Measurements from ENCODE around the gene MPHOSPH9.

The MPHOSPH9 gene

DNA sequence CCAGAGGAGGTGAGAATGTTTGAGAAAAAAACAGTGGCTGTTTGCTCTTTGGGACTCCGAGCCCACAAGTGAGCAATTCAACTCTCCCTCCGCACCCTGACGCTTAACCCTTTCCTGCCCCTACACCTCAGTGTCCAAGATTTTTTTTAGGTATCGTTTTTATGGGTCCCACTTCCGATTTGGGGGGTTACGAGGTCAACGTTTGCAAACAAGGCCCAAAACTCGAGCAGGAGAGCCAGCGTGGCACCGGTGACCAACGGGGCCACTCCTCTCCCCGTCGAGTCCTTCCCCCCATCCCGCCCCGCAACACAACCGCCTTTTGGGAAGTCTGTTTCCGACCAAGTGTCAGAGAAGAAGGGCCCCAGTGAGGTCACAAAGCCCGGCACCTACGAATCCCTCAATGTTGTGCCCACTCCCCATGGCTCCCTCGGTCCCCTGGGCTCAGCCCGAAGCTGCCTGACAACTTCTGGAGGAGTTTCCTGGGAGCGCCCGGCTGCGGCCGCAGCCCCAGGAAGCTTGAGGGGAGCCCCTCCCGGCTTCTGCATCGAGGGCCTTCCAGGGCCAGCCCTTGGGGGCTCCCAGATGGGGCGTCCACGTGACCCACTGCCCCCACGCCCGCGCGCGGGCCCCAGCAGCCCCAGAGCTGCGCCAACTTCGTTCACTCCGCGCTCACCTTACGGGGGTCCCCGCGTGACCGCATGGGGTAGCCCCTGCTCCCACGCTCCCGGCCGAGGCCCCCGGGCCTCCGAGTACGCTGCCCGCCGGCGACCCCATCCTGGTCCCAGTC is 37.5 kb upstream of the MPHOSPH9 start:
- H3K4me3 ChIP-seq = peak overlapping the region; percentile 80
- TF ChIP-seq, protein P1, sequence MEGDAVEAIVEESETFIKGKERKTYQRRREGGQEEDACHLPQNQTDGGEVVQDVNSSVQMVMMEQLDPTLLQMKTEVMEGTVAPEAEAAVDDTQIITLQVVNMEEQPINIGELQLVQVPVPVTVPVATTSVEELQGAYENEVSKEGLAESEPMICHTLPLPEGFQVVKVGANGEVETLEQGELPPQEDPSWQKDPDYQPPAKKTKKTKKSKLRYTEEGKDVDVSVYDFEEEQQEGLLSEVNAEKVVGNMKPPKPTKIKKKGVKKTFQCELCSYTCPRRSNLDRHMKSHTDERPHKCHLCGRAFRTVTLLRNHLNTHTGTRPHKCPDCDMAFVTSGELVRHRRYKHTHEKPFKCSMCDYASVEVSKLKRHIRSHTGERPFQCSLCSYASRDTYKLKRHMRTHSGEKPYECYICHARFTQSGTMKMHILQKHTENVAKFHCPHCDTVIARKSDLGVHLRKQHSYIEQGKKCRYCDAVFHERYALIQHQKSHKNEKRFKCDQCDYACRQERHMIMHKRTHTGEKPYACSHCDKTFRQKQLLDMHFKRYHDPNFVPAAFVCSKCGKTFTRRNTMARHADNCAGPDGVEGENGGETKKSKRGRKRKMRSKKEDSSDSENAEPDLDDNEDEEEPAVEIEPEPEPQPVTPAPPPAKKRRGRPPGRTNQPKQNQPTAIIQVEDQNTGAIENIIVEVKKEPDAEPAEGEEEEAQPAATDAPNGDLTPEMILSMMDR (IDR thresholded peaks at IDR 0.05) = no peak
- peak overlapping the region; percentile 82 to 95 for H3K27ac ChIP-seq
- no peak for DNase-seq (ENCODE audit: low spot score)

DNA sequence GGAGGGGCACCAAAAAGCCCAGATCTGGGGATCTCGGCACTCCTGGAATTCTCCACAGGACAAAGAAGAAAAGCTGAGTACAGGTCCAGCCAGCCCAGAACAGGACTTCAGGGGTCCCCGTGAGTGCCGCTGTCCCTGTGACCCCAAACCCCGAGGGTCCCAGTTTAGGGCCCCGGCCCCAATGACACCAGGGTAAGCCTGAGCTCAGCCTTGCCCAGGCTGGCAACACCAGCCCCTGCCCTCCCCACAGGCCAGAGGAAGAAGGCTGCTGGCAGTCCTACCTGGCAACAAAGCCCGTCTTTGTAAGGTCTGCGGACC is 36.9 kb upstream of the MPHOSPH9 start:
- DNase-seq (ENCODE audit: low spot score) = no peak
- TF ChIP-seq, protein P1 (IDR thresholded peaks at IDR 0.05) = no peak
- Histone ChIP-seq H3K4me3 (peak overlapping the region; percentile 80), H3K27ac (peak overlapping the region; percentile 82 to 95)

DNA sequence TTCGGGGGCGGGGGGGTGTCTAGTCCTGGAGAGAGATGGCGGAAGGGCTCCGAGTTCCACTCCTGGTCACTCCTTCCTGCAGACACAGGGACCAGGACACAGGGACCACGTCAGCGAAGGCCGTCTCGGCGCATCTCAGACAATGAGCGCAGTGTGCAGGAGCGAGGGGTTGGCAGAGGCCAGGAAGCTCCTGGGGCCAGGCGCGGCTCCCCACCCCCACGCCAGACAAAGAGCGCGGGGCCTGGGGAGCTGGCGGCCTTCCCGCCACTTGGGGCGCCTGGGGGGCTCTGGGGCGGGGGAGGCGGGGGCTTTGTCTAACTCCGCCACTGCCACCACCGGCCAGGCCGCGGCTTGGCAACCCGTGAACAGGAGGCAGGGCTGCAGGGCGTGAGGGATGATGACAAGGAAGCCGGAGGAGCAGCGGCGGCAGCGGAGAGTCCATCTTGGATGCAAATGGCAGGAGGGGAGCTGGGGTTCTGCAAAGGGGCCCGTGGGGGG is 36.5 kb upstream of the MPHOSPH9 start:
- peak; percentile 86 for DNase-seq (ENCODE audit: low spot score)

DNA sequence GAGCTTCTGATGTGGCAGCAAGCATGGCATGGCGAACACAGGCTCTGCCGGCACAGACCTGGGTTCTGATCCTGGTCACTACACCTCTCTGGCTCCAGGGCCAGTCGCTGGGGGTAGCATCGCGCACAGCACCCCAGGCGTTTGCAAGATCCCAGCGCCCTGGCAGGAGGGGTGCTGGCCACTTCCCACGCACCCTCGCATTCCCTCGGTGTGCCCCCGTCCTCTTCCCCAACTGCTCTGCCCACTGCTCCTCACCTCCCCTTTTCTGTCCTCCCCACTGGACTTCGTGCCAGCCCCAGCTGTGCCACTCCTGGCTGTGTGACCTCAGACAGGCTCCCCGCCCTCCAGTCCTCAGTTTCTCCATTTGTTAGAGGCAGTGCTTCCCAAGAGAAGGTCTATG is 35.9 kb upstream of the MPHOSPH9 start:
- TF ChIP-seq, protein P1 (IDR thresholded peaks at IDR 0.05) = no peak
- H3K27ac ChIP-seq = peak overlapping the region; percentile 82 to 95
- no peak for DNase-seq (ENCODE audit: low spot score)
- H3K4me3 ChIP-seq = peak overlapping the region; percentile 80

More for the DNA sequence above, 36.5 kb upstream of the MPHOSPH9 start:
- TF ChIP-seq, protein P1 (IDR thresholded peaks at IDR 0.05) = no peak
- Histone ChIP-seq H3K4me3 (peak overlapping the region; percentile 80), H3K27ac (peak overlapping the region; percentile 82 to 95)

DNA sequence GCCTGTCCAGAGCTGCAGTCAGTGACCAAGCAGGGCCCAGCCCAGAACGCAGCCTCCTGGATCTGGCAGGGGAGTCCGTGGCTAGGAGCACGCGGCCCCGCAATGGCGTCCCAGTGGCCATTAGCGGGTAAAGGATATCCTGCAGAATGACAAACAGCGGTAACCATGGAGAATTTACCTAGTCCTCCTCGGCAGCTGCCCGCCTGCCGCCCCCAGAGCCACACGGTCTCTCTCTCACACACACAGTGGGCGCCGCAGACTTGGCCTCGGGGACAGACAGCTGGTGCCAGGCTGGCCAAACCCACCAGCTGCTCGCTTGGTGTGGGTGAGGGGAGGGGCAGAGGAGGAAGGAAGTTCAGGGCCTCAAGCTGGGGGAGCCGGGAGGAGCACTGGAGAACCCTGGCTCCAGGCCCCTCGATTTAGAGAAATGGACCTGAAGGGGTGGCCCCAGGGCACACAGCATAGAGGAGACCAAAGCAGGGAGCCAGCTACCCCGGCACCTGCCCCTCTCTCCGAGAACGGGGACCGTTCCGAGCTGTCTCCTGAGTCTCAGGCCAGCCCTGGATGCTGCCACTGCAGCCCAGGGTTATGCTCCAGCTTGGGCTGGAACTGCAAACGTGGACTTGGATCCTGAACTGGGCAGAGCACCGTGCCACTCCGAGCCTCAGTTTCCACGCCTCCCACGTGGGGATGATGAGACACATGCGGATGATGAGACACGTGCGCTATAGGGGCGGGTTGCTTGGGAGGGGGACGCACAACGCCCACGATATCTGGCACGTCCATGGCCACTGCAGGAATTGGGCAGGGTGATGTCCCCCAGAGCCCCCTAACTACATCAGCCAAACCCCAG is 35.3 kb upstream of the MPHOSPH9 start:
- peak overlapping the region; percentile 80 for H3K4me3 ChIP-seq
- no peak for DNase-seq (ENCODE audit: low spot score)
- peak overlapping the region in 1 of 2 donors; percentile 95 for H3K27ac ChIP-seq
- TF ChIP-seq, protein P1 (IDR thresholded peaks at IDR 0.05) = no peak

DNA sequence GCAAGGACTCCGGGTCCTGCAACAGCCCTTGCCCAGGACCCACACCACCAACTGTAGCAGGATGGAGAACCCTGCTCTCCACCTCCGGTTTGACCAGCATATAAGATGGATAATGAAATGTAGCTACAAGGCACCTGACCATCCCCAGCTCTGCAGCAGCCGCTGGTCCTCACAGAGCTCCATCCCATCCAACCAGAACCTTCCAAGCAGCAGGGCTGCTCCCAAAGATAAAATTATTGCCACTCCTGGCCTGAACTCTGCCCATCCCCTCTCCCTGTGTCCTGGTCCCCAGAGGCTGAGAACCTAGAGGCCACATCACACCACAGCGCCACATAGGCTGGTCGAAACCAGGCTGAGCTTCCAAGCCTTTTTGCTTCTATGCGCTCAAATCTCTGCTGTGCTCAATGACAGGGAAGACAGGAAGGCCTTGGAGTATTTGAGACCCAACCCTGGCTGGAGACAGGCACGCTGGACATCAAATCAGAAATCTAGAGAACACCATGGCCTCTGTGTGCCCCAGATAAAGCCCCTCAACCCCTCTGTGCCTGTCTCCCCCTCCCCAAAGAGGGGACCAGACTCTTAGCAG is 34.5 kb upstream of the MPHOSPH9 start:
- DNase-seq (ENCODE audit: low spot score) = no peak
- Histone ChIP-seq H3K4me3 (no peak overlapping the region), H3K27ac (peak overlapping the region in 1 of 2 donors; percentile 95)
- TF ChIP-seq, protein P1 (IDR thresholded peaks at IDR 0.05) = no peak

Data from coronary artery (tissue), 2 donors.